SJSA1 (cell line): ENCODE data around the gene MMRN2. TPM values are rescaled to one million over a fixed set of nuclear protein-coding genes. Genes with fewer than 3 reads are reported as not detected.
A peak's percentile ranks its signal among the peaks of the same experiment; 100 is the strongest.
"Not testable (repeated sequence)": the region's sequence is repeated elsewhere in the genome, so short reads cannot be mapped to it uniquely, and the experiment has no call there.

Source experiments
- DNase-seq, 2 experiments: peaks; one replicate each; pipeline ENCODE4 v3.0.0-alpha.2; 2015 to 2020; ENCODE audit warnings: low spot score in 2 of 2, low read depth in 1 of 2
- H3K27ac ChIP-seq: fragments of 250-450 bp; sonication (Bioruptor Pico); 2 replicates; pipeline ENCODE4 v1.5.1; 2020; ENCODE audit warnings: mild to moderate bottlenecking, moderate library complexity
- H3K27me3 ChIP-seq: fragments of 250-450 bp; sonication (Bioruptor Pico); replicated peaks from 2 replicates; pipeline ENCODE4 v1.5.1; 2020; ENCODE audit warnings: mild to moderate bottlenecking, moderate library complexity
- H3K36me3 ChIP-seq: fragments of 250-450 bp; sonication (Bioruptor Pico); 2 replicates; pipeline ENCODE4 v1.5.1; 2020; ENCODE audit warnings: mild to moderate bottlenecking
- H3K4me1 ChIP-seq: fragments of 250-450 bp; sonication (Bioruptor Pico); replicated peaks from 2 replicates; pipeline ENCODE4 v1.6.1; 2021; ENCODE audit warnings: mild to moderate bottlenecking
- H3K4me3 ChIP-seq: fragments of 250-450 bp; sonication (Bioruptor Pico); 2 replicates; pipeline ENCODE4 v1.5.1; 2020; ENCODE audit warnings: mild to moderate bottlenecking
- H3K9me3 ChIP-seq: fragments of 250-450 bp; sonication (Bioruptor Pico); replicated peaks from 2 replicates; pipeline ENCODE4 v1.5.1; 2020; ENCODE audit warnings: mild to moderate bottlenecking
- total RNA-seq: library from RNA; depleted of rRNA; stranded (reverse); fragments of >200 nt; shearing (Covaris generic); gene quantifications from 2 replicates; pipeline ENCODE4 v1.2.3, GENCODE V29; 2014

MMRN2 gene
- total RNA-seq, 1 experiment from 2014 or later: 1.5 TPM

DNA sequence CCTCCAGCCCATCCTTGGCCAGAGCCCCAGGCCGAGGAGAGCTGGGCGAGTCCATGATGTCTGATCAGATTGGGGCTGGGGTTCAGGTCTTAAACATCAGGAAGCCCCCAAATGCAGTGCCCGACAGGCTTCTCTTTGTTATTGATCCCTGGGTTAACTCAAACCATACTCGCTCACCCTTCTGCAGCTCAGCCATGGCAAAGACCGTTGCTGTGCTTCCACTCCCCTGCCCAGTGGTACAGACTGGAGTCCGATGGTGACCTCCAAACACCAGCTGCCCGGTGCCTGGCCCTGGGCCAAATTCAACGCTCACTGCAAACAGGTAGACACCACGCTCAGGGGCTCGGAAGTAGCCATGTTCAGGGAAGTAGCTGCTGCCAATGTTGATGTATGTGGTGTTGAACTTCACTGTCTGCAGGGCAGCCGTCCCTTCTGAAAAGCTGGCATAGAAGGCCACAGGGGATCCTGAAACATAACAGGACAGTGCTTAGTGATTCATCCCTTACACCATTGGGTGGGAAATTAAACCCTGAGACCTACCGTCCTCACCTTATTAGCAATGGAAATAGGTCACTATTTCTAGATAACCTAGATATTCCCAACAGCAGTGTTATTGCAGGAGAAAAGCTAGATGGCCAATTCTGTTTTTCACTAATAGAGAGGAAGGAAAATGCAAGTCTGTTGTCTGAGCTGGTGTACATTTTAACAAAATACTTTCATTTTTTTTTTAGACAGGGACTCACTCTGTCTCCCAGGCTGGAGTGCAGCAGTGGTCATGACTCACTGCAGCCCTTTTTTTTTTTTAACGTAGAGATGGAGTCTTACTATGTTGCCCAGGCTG is 20.5 kb downstream of the MMRN2 start:
- DNase-seq: peak in 1 of 2 experiments; percentile 26

DNA sequence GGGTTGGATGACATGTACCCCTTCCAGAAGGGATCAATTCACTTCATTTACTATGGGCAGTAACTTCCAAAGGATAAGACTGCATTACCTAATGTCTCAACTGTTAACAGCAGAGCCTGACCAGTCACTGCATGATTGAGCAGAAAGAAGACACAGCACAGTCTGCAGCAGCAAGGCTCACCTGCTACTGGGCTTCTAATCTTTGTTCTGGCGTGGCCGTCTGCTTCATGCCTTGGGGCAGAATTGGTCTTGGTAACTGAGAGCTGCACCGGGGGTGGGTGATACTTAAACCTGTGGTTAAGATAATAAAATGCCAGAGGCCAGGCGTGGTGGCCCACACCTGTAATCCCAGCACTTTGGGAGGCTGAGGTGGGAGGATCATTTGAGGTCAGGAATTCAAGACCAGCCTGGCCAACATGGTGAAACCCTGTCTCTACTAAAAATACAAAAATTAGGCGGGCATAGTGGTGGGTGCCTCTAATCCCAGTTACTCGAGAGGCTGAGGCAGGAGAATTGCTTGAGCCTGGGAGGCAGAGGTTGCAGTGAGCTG is 23.2 kb downstream of the MMRN2 start:
- H3K4me1 ChIP-seq, H3K27ac ChIP-seq, H3K27me3 ChIP-seq, H3K9me3 ChIP-seq, H3K4me3 ChIP-seq, H3K36me3 ChIP-seq: not testable (repeated sequence)
- peak in 1 of 2 experiments; percentile 28 for DNase-seq

More for the DNA sequence above, 20.5 kb downstream of the MMRN2 start:
- no peak overlapping the region for H3K4me3 ChIP-seq
- peaks cover 12% of the 10 kb centered on the region for H3K4me1 ChIP-seq
- no peak overlapping the region for H3K27ac ChIP-seq
- no peaks in the 10 kb centered on the region for H3K27me3 ChIP-seq
- no peaks in the 10 kb centered on the region for H3K36me3 ChIP-seq
- no peaks in the 10 kb centered on the region for H3K9me3 ChIP-seq

DNA sequence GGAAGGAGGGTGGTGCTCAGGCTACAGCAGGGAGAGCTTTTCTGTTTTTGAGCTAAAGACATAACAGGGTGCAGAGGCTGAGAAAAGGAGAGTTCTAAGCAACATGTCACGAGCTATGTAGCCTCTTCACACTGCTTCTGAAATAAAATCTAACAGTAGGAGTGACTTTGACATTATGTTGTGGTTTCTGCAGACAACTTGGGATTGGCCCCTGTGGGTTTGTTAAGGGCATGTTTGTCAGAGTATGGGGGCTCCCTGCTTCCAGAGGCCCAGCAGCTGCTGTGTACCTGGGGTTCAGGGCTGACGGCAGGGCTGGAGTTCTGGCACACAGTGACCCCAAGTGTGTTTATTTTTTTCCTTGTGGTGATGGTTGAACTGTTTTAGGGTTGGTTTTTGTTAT is 24.7 kb downstream of the MMRN2 start:
- Histone ChIP-seq H3K36me3 (peaks cover 9% of the 10 kb centered on the region; the same call in 1 of the 2 replicates), H3K4me3 (no peak overlapping the region), H3K4me1 (peaks cover 4% of the 10 kb centered on the region), H3K9me3 (no peaks in the 10 kb centered on the region), H3K27ac (no peak overlapping the region), H3K27me3 (no peaks in the 10 kb centered on the region)
- no peak for DNase-seq

DNA sequence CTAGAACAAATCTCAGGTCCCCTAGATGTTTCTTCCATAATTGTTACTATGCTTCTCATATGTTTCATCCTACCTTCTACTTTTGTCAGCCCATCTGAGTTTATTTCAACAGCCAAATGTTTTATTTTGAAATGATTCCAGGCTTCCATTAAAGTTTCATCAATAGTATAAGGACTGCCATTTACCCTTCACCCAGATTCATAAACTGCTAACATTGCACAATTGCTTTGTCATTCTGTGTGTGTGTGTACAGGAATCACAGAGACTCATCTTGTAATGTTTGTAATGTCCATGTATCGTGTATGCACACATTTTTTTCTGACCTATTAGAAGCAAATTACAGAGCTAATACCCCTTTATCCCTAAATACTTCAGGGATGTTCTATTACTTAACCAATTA is 25.5 kb downstream of the MMRN2 start:
- Histone ChIP-seq H3K9me3 (no peaks in the 10 kb centered on the region), H3K27ac (no peak overlapping the region), H3K4me3 (no peak overlapping the region), H3K27me3 (no peaks in the 10 kb centered on the region), H3K4me1 (peaks cover 2% of the 10 kb centered on the region), H3K36me3 (peaks cover 9% of the 10 kb centered on the region; the same call in 1 of the 2 replicates)
- DNase-seq: no peak

DNA sequence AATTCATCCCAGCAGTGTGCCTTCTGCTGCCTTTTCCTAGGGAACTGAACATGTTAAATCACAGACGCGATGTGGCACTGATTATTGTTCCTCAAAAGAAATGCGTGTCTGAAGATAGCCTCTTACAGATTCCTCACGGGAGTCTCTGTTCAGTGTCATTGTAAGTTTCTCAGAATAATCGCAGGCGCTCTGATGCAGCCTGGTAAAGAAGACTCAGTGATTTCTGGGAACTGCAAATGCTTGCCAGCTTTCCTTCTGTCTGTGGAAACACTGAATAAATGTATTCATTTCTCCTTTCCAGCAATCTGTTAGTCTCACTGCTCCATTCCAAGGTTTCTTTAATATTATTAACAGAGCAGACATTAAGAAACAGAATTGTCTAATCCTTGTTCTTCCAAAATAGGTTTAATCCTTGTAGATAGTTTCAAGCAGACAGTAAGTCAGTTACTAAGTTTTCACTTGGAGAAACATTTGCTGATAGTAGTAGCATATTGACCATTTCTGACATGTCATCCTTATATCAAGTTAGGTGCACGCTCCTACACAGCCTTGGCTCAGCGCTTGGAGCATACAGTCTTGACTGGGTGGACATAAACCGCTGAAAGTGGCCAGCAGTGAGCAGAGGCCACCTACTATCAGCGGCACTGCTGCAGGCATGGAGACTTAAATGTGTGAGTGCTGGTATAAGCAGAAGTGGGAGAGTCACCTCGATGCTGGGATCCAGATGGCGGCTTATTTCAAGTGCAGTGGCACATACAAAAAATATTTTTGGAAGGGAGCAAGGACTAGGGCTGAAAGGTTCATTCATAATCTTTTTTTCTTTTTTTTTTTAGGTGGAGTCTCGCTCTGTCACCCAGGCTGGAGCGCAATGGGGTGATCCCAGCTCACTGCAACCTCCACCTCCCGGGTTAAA is 27.7 kb downstream of the MMRN2 start:
- no peak overlapping the region for H3K27ac ChIP-seq
- peaks cover 9% of the 10 kb centered on the region for H3K36me3 ChIP-seq
- H3K9me3 ChIP-seq: no peaks in the 10 kb centered on the region
- no peak overlapping the region for H3K4me3 ChIP-seq
- H3K27me3 ChIP-seq: no peaks in the 10 kb centered on the region
- no peak for DNase-seq
- H3K4me1 ChIP-seq: no peaks in the 10 kb centered on the region

DNA sequence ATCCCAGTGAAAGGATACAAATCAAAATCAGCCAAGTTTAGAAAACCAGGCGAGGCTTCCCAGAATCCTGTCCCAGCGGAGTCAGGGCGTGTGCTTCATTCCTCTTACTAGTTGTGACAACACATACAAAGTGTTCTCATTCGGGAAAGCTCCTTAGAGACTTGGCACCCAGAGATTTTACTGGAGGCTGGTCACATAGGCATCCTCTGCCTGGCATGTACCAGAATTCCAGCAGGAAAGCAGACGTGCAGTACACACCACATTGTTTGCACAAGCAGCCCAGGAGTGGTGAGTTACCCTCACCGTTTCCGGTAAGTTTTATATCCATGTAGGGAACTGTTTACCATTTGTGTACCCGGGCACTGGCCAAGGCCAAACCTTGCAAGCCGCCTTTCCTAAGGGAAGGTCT is 34.9 kb downstream of the MMRN2 start:
- Histone ChIP-seq H3K9me3 (no peaks in the 10 kb centered on the region), H3K27me3 (no peaks in the 10 kb centered on the region), H3K4me3 (no peak overlapping the region), H3K4me1 (peaks cover 8% of the 10 kb centered on the region), H3K36me3 (peaks cover 48% of the 10 kb centered on the region), H3K27ac (no peak overlapping the region)
- no peak for DNase-seq

DNA sequence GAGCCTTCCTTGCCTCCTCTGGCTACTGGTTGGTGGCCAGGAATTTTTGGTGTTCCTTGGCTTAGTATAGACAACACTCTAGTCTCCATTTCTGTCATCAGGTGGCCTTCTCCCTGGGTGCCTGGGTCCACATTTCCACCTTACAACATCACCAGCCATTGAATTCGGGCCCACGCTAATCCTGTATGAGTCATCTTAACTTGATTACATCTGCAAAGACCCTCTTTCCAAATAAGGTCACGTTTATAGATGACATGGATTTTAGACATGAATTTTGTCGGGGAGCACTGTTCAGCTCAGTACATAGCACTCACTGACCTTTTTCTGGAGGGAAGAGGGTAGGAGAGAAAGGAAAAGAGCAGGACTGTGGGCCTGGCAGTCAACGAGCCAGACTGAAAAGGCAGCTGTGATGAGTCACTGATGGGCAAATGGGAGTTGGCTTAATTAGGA is 39.4 kb downstream of the MMRN2 start:
- peaks cover 68% of the 10 kb centered on the region for H3K36me3 ChIP-seq
- no peak overlapping the region for H3K4me3 ChIP-seq
- H3K27me3 ChIP-seq: no peaks in the 10 kb centered on the region
- no peak overlapping the region for H3K27ac ChIP-seq
- DNase-seq: peak in 1 of 2 experiments; percentile 32
- H3K4me1 ChIP-seq: peaks cover 11% of the 10 kb centered on the region
- H3K9me3 ChIP-seq: no peaks in the 10 kb centered on the region

DNA sequence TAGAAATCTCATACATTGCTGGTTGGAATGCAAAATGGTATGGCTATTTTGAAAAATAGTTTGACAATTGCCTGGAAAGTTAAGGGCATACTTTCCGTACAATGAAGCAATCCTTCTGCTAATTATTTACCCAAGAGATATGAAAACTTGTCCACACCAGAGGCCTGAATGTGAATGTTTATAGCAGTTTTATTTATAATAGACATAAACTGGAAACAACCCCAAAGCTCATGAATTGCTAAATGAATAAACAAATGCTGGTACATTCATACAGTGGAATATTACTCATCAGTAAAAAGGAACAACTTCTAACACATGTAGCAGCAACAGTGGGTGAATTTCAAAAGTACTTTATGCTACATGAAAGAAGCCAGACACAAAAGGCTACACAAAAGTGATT is 42.7 kb downstream of the MMRN2 start:
- peaks cover 11% of the 10 kb centered on the region for H3K4me1 ChIP-seq
- H3K27ac ChIP-seq: no peak overlapping the region
- no peaks in the 10 kb centered on the region for H3K9me3 ChIP-seq
- no peak for DNase-seq
- H3K36me3 ChIP-seq: peaks cover 47% of the 10 kb centered on the region
- no peak overlapping the region for H3K4me3 ChIP-seq
- no peaks in the 10 kb centered on the region for H3K27me3 ChIP-seq

DNA sequence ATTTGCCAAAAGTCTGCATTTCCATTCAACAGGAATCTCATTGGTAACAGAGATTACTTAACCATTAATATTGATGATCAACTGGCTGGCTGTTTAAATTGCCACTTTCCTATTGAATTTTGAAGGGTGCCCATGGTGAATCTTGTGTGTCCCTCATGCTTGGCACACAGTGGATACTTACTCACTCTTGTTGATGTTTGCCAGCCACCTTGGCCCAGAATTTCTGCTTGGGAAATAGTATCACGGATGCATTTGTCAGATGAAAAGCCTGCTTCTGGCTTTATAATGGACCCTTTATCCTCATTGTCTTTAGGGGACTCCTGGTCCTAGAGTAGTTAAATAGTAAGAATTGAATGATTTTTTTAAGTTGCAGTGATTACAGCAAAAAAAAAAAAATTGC is 52.0 kb downstream of the MMRN2 start:
- H3K4me1 ChIP-seq: no peaks in the 10 kb centered on the region
- no peak for DNase-seq
- no peak overlapping the region for H3K4me3 ChIP-seq
- no peaks in the 10 kb centered on the region for H3K27me3 ChIP-seq
- no peaks in the 10 kb centered on the region for H3K9me3 ChIP-seq
- H3K27ac ChIP-seq: no peak overlapping the region
- peaks cover 56% of the 10 kb centered on the region for H3K36me3 ChIP-seq

DNA sequence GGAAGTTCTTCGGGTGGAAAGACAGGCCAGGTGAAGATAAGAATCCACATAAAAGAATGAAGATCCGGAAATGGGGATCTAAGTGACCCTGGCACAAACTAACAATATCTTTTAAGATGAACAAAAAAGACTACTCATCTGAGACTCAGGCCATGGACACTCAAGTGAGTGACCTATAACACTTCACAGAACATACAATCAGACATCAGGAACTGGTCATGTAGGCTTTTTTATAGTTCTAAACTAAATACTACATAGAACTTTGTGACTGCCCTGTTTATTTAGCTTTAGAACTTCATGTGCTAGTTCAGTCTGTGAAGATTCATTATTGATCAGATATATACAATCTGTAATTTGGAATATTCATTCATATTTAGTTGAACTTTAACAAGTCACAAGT is 52.8 kb downstream of the MMRN2 start:
- DNase-seq: no peak
- H3K27me3 ChIP-seq: no peaks in the 10 kb centered on the region
- H3K27ac ChIP-seq: no peak overlapping the region
- H3K4me3 ChIP-seq: no peak overlapping the region
- no peaks in the 10 kb centered on the region for H3K4me1 ChIP-seq
- no peaks in the 10 kb centered on the region for H3K9me3 ChIP-seq
- peaks cover 56% of the 10 kb centered on the region for H3K36me3 ChIP-seq

DNA sequence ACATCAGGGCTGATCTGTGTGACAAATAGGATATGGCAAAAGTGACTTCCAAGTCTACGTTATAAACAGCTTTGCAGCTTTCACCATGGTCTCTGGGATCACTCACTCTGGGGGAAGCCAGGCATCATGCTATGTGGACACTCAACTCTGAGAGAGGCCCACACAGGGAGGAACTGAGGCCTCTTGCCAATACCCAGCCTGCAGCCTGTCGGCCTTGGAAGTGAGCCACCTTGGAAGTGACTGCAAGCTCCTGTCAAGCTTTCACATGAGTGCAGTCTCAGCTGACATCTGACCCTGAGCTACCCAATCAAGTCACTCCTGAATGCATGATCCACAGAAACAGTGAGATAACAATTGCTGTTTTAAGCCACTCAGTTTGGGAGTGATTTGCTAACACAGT is 56.5 kb downstream of the MMRN2 start:
- Histone ChIP-seq H3K4me3 (no peak overlapping the region), H3K9me3 (no peaks in the 10 kb centered on the region), H3K27me3 (no peaks in the 10 kb centered on the region), H3K36me3 (peaks cover 38% of the 10 kb centered on the region), H3K4me1 (no peaks in the 10 kb centered on the region), H3K27ac (no peak overlapping the region)
- DNase-seq: no peak

DNA sequence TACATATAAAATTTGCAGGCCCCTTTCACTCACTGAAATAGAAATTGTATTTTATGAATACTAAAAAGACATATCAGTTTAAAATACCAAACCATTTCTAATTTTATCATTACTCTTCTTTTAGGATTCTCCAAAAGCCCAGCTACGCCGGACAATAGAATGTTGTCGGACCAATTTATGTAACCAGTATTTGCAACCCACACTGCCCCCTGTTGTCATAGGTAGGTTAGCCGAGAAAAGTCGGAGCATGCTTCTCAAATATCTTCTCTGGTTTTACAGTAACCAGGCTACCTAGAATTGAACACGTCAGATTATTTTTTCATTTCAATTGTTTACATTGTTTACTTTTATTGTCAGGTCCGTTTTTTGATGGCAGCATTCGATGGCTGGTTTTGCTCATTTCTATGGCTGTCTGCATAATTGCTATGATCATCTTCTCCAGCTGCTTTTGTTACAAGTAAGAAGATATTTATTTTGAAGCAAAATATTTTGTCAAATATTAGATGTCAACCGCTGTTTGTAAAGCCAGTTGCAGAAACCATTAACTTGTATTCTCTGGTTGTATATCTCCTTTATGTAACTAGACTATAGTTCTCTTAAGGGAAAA is 57.6 kb downstream of the MMRN2 start:
- peak; percentile 53 to 60 for DNase-seq
- H3K4me3 ChIP-seq: no peak overlapping the region
- H3K9me3 ChIP-seq: no peaks in the 10 kb centered on the region
- no peaks in the 10 kb centered on the region for H3K4me1 ChIP-seq
- peaks cover 33% of the 10 kb centered on the region for H3K36me3 ChIP-seq
- no peak overlapping the region for H3K27ac ChIP-seq
- H3K27me3 ChIP-seq: no peaks in the 10 kb centered on the region

DNA sequence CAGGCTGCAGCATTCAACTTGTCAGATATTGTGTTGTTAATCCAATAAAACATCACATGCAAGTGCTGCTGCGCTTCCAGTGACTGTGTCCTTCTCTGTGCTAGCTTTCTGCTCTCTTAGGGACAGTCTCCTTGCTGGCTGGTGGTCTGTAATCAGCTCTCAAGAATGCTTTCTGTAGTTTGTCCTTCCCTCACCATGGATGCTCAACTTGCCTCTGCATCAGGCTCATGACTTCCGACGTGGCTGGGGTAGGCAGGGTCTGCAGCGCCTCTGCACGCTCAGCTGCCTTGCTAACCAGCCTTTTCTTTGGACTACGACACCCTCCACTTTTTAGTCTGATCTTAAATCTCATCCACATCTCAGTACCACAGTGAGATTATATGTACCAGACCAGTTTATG is 58.3 kb downstream of the MMRN2 start:
- H3K9me3 ChIP-seq: no peaks in the 10 kb centered on the region
- H3K27ac ChIP-seq: no peak overlapping the region
- no peaks in the 10 kb centered on the region for H3K4me1 ChIP-seq
- H3K36me3 ChIP-seq: peaks cover 30% of the 10 kb centered on the region
- DNase-seq: no peak
- H3K27me3 ChIP-seq: no peaks in the 10 kb centered on the region
- H3K4me3 ChIP-seq: no peak overlapping the region
